ENCODE results near the gene BRICD5. TPM values are rescaled to one million over a fixed set of nuclear protein-coding genes. Genes with fewer than 3 reads are reported as not detected.

The BRICD5 gene
- total RNA-seq, 3 donors from 2014 or later: 6.4 to 8.2 (median 6.8) TPM

DNA sequence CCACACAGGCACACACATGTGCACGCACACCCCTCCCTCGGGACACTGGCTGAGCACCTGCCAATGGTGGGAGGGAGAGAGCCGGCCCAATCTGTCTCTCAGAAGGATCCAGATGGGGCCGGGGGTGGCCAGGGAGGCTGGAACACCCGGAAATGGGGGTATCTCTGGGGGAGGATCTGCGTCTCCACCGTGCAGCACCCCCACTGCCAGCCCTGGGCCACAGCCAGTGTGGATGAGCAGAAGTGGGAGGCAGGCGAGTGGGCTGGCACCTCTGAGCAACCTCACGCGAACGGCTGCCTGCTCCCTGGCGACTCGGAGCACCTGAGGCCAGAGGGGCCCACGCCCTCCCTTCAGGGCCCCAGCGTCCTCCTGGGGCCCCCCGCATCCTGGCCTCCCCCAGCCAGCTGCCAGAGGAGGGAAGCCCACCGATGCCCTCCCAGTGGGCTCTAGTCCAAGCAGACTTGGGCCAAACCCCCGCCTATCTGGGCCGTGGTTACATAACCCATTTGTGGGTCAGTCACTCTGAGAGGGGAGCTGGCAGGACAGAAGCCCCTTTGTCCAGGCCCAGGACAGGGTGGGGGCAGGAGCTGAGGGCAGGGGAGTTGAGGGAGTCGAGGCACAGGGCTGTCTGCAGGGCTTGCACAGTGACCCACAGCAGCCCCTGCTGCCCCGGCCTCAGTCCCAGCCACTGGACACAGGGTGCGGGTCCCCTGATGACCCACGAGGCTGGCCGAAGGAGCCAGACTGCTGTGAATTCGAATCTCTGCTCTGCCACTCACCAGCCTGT lies 19.8 kb downstream of the BRICD5 start:
- no peaks in the 10 kb centered on the region for H3K9me3 Mint-ChIP-seq
- H3K4me1 Mint-ChIP-seq (ENCODE audit: low read depth): peaks cover 8% of the 10 kb centered on the region
- no peak for DNase-seq
- no peak for ATAC-seq
- no peak overlapping the region for H3K4me3 Mint-ChIP-seq
- peaks cover 8% of the 10 kb centered on the region for H3K27me3 Mint-ChIP-seq (ENCODE audit: low read depth)
- H3K36me3 Mint-ChIP-seq (ENCODE audit: insufficient read depth): no peaks in the 10 kb centered on the region

DNA sequence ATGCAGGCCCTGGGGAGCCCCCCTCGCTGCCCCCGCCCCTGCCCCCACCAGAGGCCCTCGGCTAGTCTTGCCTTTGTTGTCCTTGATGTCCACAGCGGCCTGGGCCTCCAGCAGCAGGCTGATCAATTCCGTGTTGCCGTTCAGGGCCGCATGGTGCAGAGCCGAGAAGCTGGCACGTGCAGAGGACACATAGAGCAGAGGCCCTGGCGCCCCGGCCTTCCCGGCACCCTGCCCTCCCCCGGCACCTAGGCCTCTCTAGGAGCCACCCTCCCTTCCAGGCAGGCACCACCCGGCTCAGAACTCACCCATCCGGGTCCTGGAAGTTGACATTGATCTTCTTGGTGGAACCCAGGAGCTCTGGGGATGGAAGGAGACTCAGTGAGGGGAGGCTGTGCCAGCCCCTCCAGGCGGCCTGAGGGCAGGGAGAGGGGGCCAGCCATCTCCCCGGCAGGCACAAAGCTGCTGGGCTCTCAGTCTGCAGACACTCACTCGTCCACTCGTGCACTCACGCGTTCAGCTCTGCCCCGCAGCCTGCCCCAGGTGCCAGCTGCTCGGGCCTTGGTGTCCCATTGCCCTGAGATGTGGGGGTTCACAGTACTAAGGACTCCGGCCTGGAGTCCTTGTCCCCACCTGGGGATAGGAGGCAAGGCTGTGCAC lies 20.5 kb downstream of the BRICD5 start:
- no peak for DNase-seq
- no peaks in the 10 kb centered on the region for H3K9me3 Mint-ChIP-seq
- H3K36me3 Mint-ChIP-seq (ENCODE audit: insufficient read depth): no peaks in the 10 kb centered on the region
- H3K27me3 Mint-ChIP-seq (ENCODE audit: low read depth): peaks cover 5% of the 10 kb centered on the region
- H3K4me1 Mint-ChIP-seq (ENCODE audit: low read depth): peaks cover 5% of the 10 kb centered on the region
- ATAC-seq: no peak
- no peak overlapping the region for H3K4me3 Mint-ChIP-seq

DNA sequence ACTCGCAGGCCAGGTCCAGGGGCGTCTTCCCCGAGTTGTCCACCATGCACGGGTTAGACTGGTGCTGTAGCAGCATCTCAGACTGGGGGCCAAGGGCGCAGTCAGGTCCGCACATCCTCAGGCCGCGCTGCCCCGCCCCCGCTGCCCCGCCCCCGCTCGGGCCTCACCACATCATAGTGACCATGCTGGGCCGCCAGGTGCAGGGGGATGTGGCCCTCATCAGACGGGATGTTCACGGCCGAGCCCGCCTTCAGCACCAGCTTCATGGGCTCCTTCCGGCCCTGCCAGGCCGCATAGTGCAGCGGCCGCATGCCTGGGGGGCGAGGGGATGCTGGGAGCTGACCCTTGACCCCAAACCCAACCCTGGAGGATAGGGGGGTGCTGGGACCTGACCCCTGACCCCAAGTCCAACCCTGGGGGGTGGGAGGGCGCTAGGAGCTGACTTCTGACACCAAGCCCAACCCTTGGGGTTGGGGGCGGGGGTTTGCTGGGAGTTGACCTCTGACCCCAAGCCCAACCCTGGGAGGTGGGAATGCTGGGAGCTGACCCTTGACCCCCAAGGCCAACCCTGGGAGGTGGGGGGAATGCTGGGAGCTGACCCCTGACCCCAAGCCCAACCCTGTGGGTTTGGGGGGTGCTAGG lies 21.3 kb downstream of the BRICD5 start:
- ATAC-seq: no peak

DNA sequence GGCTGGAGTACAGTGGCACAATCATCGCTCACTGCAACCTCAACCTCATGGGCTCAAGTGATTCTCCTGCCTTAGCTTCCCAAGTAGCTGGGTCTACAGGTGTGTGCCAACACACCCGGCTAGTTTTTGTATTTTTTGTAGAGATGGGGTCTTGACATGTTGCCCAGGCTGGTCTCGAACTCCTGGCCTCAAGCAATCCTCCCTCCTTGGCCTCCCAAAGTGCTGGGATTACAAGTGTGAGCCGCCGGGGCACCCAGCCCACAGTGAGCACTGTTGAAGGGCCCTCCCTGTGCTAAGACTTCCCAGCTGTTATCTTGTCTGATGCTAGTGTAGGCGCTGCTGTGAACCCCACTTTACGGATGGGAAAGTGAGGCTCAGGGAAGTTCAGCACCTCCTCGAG lies 22.3 kb downstream of the BRICD5 start:
- Mint-ChIP-seq H3K4me3 (no peak overlapping the region), H3K36me3 (ENCODE audit: insufficient read depth) (no peaks in the 10 kb centered on the region)

More for the DNA sequence above, 21.3 kb downstream of the BRICD5 start:
- H3K36me3 Mint-ChIP-seq (ENCODE audit: insufficient read depth): no peaks in the 10 kb centered on the region
- H3K4me3 Mint-ChIP-seq: no peak overlapping the region
- no peak for DNase-seq
- H3K4me1 Mint-ChIP-seq (ENCODE audit: low read depth): no peaks in the 10 kb centered on the region
- no peaks in the 10 kb centered on the region for H3K27me3 Mint-ChIP-seq (ENCODE audit: low read depth)
- H3K9me3 Mint-ChIP-seq: no peaks in the 10 kb centered on the region

DNA sequence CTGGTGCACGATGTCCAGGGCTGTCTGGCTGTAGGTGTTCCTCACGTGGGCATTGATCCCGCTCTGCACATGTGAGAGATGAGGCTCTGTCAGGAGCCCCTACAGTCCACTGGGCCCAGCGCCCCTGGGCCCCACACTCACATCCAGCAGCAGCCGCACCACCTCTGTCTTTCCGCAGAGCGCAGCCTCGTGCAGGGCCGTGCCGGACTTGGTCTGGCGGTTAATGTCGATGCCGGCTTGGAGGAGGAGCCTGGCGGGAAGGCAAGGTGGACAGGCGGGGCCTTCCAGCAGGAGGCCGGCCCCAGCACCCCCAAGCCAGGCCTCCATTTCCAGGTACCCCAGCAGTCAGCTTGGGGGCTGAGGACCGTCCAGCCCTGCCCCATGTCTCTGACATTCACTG lies 23.5 kb downstream of the BRICD5 start:
- H3K36me3 Mint-ChIP-seq (ENCODE audit: insufficient read depth): no peaks in the 10 kb centered on the region
- H3K4me1 Mint-ChIP-seq (ENCODE audit: low read depth): no peaks in the 10 kb centered on the region
- no peaks in the 10 kb centered on the region for H3K9me3 Mint-ChIP-seq
- ATAC-seq: no peak
- no peak for DNase-seq
- no peaks in the 10 kb centered on the region for H3K27me3 Mint-ChIP-seq (ENCODE audit: low read depth)
- no peak overlapping the region for H3K4me3 Mint-ChIP-seq

More for the DNA sequence above, 22.3 kb downstream of the BRICD5 start:
- no peaks in the 10 kb centered on the region for H3K27me3 Mint-ChIP-seq (ENCODE audit: low read depth)
- no peaks in the 10 kb centered on the region for H3K9me3 Mint-ChIP-seq
- H3K4me1 Mint-ChIP-seq (ENCODE audit: low read depth): no peaks in the 10 kb centered on the region
- ATAC-seq (no peak), DNase-seq (no peak)

DNA sequence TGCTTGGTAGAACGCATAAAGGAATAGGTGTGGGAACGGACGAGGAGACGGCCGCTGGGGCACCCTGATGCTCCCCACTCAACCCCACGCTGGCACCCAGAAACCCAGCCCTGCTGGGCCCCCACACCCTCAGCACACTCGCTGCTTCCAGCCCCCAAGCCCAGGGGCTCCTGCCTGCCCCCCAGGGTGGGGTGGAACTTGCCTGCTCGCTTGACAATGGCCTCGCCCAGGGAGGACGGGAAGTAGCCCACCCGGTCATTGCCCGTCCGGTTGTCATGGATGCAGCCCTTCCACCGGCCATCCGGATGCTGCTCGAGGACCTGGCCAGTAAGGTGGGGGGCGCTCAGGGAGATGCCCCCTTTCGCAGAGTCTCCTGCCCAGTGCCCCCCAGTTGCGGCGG lies 24.2 kb downstream of the BRICD5 start:
- H3K36me3 Mint-ChIP-seq (ENCODE audit: insufficient read depth): no peaks in the 10 kb centered on the region
- H3K9me3 Mint-ChIP-seq: no peaks in the 10 kb centered on the region
- DNase-seq (no peak), ATAC-seq (no peak)
- H3K4me1 Mint-ChIP-seq (ENCODE audit: low read depth): no peaks in the 10 kb centered on the region
- no peaks in the 10 kb centered on the region for H3K27me3 Mint-ChIP-seq (ENCODE audit: low read depth)
- no peak overlapping the region for H3K4me3 Mint-ChIP-seq

DNA sequence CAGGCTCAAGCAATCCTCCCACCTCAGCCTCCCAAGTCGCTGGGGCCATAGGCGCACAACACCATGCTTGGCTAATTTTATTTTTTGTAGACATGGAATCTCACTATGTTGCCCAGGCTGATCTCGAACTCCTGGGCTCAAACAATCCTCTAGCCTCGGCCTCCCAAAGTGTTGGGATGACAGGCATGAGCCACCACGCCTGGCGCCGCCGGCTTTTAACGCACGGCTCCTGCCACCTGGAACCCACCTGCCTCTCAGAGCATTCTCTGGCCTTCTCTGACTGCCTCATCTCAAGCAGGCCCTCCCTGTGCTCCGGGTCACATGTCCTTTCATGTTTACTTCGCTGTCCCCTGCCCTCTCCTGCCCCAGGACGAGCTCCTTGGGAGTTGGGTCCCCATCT lies 24.6 kb downstream of the BRICD5 start:
- DNase-seq (no peak), ATAC-seq (no peak)
- H3K36me3 Mint-ChIP-seq (ENCODE audit: insufficient read depth): no peaks in the 10 kb centered on the region

DNA sequence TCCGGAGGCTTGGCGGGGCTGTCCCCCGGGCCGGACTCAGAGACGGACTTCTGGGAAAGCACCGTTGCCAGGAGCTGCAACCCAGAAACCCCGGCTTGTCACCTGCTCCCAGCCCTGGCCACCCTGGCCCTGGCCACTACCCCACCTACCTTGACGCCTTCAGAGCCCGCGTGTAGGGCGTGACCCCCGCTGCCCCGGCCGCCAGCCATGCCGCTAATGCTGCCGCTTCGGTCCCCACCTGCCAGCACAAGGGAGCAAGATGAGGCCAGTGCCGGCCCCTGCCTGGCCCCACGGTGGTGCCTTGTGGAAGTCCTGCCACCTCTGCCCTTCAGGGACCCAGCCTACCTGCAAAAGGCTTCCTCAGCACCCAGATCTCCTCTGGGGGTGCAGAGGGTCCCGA lies 25.7 kb downstream of the BRICD5 start:
- DNase-seq (no peak), ATAC-seq (no peak)
- H3K4me3 Mint-ChIP-seq: no peak overlapping the region
- H3K9me3 Mint-ChIP-seq: no peaks in the 10 kb centered on the region
- no peaks in the 10 kb centered on the region for H3K4me1 Mint-ChIP-seq (ENCODE audit: low read depth)
- no peaks in the 10 kb centered on the region for H3K27me3 Mint-ChIP-seq (ENCODE audit: low read depth)
- H3K36me3 Mint-ChIP-seq (ENCODE audit: insufficient read depth): no peaks in the 10 kb centered on the region

More for the DNA sequence above, 24.6 kb downstream of the BRICD5 start:
- H3K4me1 Mint-ChIP-seq (ENCODE audit: low read depth): no peaks in the 10 kb centered on the region
- H3K9me3 Mint-ChIP-seq: no peaks in the 10 kb centered on the region
- no peaks in the 10 kb centered on the region for H3K27me3 Mint-ChIP-seq (ENCODE audit: low read depth)
- no peak overlapping the region for H3K4me3 Mint-ChIP-seq

DNA sequence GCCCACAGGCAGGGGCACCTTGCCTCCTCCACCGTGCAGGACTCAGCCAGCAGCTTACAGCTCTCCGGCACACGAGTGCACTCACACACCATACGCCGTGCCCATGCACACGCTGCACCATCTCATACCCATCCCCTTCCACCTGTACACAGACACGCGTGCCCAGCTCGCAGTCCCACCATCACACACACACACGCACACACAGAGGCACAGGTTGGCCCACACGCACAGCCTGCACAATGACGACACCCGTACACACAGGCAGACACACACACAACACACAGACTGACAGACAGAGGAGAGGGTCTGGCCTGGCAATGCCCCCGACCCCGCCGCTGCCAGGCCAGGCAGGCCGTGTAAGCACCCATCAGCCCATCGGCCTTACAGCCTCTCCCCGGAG lies 26.3 kb downstream of the BRICD5 start:
- DNase-seq (no peak), ATAC-seq (no peak)
- H3K9me3 Mint-ChIP-seq: no peaks in the 10 kb centered on the region
- no peak overlapping the region for H3K4me3 Mint-ChIP-seq
- no peaks in the 10 kb centered on the region for H3K36me3 Mint-ChIP-seq (ENCODE audit: insufficient read depth)
- no peaks in the 10 kb centered on the region for H3K4me1 Mint-ChIP-seq (ENCODE audit: low read depth)
- H3K27me3 Mint-ChIP-seq (ENCODE audit: low read depth): no peaks in the 10 kb centered on the region

DNA sequence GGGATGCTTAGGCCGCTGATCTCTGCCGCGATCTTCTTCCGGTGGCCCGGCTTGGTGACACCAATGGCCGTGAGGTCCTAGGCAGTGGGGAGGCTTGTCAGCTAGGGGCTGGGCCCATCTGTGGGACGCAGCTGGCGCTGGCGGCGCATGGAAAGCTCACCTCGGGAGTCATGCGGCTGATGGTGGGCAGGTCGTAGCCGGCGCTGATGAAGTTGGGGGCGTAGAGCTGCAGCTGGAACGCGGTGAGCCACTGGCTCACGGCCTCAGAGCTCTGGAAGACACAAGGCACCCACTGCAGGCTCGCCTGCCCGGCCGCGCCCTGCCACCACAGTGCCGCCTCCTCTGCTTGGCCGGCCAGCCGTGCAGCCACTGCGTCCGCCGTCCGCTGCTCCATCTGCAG lies 27.0 kb downstream of the BRICD5 start:
- Mint-ChIP-seq H3K4me1 (ENCODE audit: low read depth) (no peaks in the 10 kb centered on the region), H3K9me3 (no peaks in the 10 kb centered on the region), H3K36me3 (ENCODE audit: insufficient read depth) (no peaks in the 10 kb centered on the region), H3K27me3 (ENCODE audit: low read depth) (no peaks in the 10 kb centered on the region), H3K4me3 (no peak overlapping the region)
- DNase-seq: no peak
- ATAC-seq: no peak

DNA sequence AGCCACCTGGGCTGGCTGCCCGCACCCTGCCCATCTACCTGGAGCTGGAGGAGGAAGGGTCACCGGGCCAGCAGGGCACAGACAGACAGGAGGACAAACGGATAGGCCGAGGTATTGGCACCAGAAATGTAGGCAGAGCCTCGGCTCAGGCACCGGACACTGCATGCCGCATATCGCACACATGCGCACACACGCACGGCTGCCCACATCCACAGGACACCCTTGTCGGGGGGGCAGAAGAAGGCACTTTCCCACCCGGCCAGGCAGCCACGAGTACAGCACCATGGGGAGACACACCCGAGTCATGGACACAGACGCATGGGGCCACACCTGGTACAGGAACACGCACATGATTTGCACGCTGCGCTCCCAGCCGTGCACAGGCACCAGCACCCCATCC lies 28.7 kb downstream of the BRICD5 start:
- Mint-ChIP-seq H3K36me3 (ENCODE audit: insufficient read depth) (peaks cover 4% of the 10 kb centered on the region), H3K4me3 (no peak overlapping the region), H3K9me3 (no peaks in the 10 kb centered on the region), H3K4me1 (ENCODE audit: low read depth) (no peaks in the 10 kb centered on the region), H3K27me3 (ENCODE audit: low read depth) (no peaks in the 10 kb centered on the region)
- ATAC-seq (no peak), DNase-seq (no peak)

DNA sequence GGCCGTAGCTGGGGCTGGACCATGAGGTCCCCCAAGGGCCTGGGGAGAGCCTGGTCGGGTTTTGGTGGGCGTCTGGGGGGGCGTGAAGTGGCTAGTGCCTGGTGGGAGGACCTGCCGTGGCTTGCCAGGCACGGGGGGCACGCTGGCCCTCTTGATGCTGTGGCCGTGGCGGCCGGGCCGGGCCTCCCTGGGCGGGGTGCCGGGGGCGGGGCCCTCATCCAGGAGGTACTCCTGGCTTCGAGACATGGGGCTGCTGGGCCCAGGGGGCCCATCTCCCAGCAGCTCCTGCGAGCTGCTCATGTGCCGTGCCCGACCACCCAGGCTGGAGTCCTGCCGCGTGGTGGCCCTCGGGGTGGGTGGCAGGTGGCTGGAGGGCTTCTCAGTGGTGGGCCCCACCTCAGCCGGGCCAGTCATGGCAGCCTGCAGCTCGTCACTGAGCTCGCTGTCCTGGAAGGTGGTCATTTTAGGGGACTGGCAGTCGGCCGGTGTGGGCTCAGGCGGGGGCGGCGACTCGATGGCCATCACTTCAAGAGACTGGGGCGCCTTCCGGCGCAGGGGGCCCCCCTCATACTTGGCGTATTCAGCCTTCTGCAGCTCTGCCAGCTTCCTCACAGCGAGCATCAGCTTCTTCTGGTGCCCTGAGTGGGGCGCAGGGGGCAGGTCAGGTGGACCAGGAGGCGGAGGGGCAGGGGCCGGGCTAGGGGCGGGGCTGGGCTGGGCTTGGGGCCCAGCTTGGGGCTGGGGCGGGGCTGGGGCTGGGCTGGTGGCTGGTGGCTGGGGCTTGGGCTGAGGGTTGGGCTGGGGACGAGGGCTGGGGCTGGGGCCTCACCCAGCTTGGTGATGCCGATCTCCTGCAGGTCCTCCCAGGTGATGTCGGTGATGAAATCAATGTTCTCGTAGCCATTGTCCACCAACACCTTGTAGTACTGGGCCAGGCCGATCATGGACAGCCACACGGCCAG lies 29.4 kb downstream of the BRICD5 start:
- peaks cover 4% of the 10 kb centered on the region for H3K36me3 Mint-ChIP-seq (ENCODE audit: insufficient read depth)
- H3K27me3 Mint-ChIP-seq (ENCODE audit: low read depth): no peaks in the 10 kb centered on the region
- no peak for DNase-seq
- no peak for ATAC-seq
- no peak overlapping the region for H3K4me3 Mint-ChIP-seq
- H3K4me1 Mint-ChIP-seq (ENCODE audit: low read depth): no peaks in the 10 kb centered on the region
- no peaks in the 10 kb centered on the region for H3K9me3 Mint-ChIP-seq

DNA sequence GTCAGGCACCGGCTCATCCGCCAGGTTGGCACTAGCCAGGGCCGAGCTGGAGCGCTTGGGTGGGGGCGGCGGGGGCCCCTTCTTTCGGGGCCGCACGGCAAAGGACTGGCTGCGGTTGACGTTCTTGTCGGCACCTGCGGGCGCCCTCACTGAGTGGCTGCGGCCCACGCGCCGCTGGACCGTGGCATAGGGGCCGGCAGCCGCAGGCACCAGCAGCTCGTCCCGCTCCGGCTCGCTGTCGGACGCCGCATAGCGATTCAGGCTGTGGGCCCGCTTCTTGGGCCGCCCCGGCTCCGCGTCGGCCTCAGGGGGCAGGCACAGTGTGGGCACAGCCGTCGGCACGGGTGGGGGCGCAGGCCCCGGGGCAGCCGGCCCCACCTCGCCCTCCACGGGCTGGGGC lies 30.2 kb downstream of the BRICD5 start:
- H3K4me3 Mint-ChIP-seq: no peak overlapping the region
- peaks cover 6% of the 10 kb centered on the region for H3K36me3 Mint-ChIP-seq (ENCODE audit: insufficient read depth)
- H3K27me3 Mint-ChIP-seq (ENCODE audit: low read depth): no peaks in the 10 kb centered on the region
- no peaks in the 10 kb centered on the region for H3K9me3 Mint-ChIP-seq
- no peak for DNase-seq
- no peaks in the 10 kb centered on the region for H3K4me1 Mint-ChIP-seq (ENCODE audit: low read depth)
- ATAC-seq: no peak

DNA sequence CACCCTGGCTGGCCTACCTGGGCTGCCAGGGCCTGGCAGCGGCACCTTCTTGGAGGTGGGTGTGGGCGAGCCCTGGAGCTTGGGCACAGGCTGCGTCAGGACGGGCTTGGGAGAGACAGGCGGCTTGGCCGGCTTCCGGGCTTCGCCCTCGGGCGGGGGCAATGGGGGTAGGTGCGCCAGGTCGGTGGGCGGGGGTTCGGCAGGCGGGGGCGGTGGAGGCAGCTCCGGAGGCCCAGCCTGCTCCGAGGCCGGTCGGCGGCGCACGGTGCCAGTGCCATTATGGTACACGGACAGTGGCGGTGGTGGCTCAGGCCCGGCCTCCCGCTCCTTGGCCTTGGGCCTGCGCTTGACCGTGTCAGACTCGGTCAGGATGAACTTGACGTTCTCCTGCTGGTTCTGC lies 31.1 kb downstream of the BRICD5 start:
- ATAC-seq (no peak), DNase-seq (no peak)
- H3K4me3 Mint-ChIP-seq: no peak overlapping the region
- peaks cover 6% of the 10 kb centered on the region for H3K36me3 Mint-ChIP-seq (ENCODE audit: insufficient read depth)
- no peaks in the 10 kb centered on the region for H3K4me1 Mint-ChIP-seq (ENCODE audit: low read depth)
- H3K9me3 Mint-ChIP-seq: no peaks in the 10 kb centered on the region
- no peaks in the 10 kb centered on the region for H3K27me3 Mint-ChIP-seq (ENCODE audit: low read depth)

Data from activated T-cell treated with anti-CD3 and anti-CD28 coated beads, Interleukin-2, amount 50 U/mL, for 4 hours (primary cell).